Mucosa of descending colon (tissue), 3 donors: ENCODE results near the gene BEST2. TPM values are rescaled to one million over a fixed set of nuclear protein-coding genes. Genes with fewer than 3 reads are reported as not detected.
A peak's percentile ranks its signal among the peaks of the same experiment; 100 is the strongest.

Experiments
- ATAC-seq: fragments of 200-7000 bp; cut with Tn5 transposase; one replicate; pipeline ENCODE4 v1.9.1; 2020; ENCODE audit warnings: mild to moderate bottlenecking, moderate library complexity
- DNase-seq, 3 donors: peaks; one replicate each; pipeline ENCODE4 v3.0.0-alpha.2; 2020
- H3K36me3 ChIP-seq: fragments of 200-600 bp; one replicate; pipeline ENCODE4 v1.8.0; 2021; ENCODE audit warnings: low read depth, mild to moderate bottlenecking
- H3K4me1 ChIP-seq: fragments of 200-600 bp; one replicate; pipeline ENCODE4 v1.8.0; 2021; ENCODE audit warnings: low read depth, mild to moderate bottlenecking
- H3K4me3 ChIP-seq: fragments of 200-600 bp; one replicate; pipeline ENCODE4 v1.8.0; 2021; ENCODE audit warnings: mild to moderate bottlenecking
- H3K9me3 ChIP-seq: fragments of 200-600 bp; one replicate; pipeline ENCODE4 v1.8.0; 2021; ENCODE audit warnings: mild to moderate bottlenecking
- intact Hi-C, 2 donors: fragments of 100-400 bp; cut with DNase I in 1 of 2; cut with micrococcal nuclease in 1 of 2; formaldehyde crosslinking; loops; one replicate each; pipeline versions ENCODE4 v1.11.0 to v1.11.1; 2022; cut with DNase I, micrococcal nuclease
- microRNA-seq: library from miRNA; unstranded; fragments of <30 nt; microRNA quantifications from one replicate; pipeline ENCODE4, GENCODE V29; 2019
- total RNA-seq, 3 donors: library from RNA; stranded (reverse); fragmentation: NEBNext Ultra II Directional in 2 of 3; extraction: Animal tissue kit (Norgen Biotek cat#: 25700) in 2 of 3; gene quantifications; one replicate each; pipeline versions ENCODE4 v1.2.1 to v1.2.4, GENCODE V29; 2021 to 2023
- TF ChIP-seq, protein P1 (sequence below): fragments of 200-600 bp; IDR thresholded peaks from one replicate; pipeline ENCODE4 v1.8.0; 2022; ENCODE audit warnings: antibody characterized with exemption, mild to moderate bottlenecking
- donor health status: DM: no; HTN: no; CAD: no; lungs with moderate emphysema.
- donor health status: DM: no; HTN: no; CAD: no.
- donor health status: DM: no; HTN: yes; CAD: no.

Gene BEST2
- total RNA-seq, 3 donors from 2014 or later: 29.0 to 167 (median 32.2) TPM

DNA sequence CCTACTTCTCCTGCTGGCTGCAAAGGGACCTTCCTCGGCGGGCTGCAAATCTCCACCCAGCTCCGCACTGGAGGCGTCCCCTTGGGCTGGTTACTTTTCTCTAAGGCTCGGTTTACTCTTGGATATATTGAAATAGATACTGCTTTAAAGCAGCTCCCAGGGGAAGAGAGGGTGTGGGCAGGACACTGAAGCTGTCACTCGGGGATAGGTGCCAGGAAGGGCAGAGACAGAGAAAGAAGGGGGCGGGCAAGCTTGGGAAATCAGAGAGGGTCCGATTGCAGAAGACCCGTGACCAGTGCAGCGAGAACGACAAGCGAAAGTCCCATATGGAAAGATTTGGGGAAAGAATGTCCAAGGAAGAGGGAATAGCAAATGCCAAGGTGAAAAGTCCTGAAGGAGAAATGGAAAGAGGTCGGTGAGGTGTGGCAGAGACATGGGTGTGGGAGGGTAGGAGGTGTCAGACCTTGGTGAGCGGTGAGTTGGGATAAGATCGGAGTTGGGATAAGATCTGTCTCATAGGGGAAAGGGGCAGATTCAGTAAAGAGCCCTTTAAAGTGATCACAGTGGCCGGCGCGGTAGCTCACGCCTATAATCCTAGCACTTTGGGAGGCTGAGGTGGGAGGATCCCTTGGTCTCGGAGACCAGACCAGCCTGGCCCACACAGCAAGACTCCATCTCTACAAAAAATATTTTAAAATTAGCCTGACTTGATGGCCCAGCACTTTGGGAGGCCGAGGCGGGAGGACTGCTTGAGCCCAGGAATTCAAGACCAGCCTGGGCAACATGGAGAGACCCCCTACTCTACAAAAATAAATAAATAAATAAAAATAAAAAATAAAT lies 50.9 kb downstream of the BEST2 start:
- Histone ChIP-seq H3K36me3 (no peaks in the 10 kb centered on the region), H3K4me1 (peaks cover 16% of the 10 kb centered on the region), H3K4me3 (peak overlapping the region; percentile 82), H3K9me3 (no peaks in the 10 kb centered on the region)
- DNase-seq (peak in 2 of 3 donors; percentile 37 to 57), ATAC-seq (peak; percentile 24)
- intact Hi-C loops: no loop called here
- TF ChIP-seq, protein P1, sequence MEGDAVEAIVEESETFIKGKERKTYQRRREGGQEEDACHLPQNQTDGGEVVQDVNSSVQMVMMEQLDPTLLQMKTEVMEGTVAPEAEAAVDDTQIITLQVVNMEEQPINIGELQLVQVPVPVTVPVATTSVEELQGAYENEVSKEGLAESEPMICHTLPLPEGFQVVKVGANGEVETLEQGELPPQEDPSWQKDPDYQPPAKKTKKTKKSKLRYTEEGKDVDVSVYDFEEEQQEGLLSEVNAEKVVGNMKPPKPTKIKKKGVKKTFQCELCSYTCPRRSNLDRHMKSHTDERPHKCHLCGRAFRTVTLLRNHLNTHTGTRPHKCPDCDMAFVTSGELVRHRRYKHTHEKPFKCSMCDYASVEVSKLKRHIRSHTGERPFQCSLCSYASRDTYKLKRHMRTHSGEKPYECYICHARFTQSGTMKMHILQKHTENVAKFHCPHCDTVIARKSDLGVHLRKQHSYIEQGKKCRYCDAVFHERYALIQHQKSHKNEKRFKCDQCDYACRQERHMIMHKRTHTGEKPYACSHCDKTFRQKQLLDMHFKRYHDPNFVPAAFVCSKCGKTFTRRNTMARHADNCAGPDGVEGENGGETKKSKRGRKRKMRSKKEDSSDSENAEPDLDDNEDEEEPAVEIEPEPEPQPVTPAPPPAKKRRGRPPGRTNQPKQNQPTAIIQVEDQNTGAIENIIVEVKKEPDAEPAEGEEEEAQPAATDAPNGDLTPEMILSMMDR: no peak

DNA sequence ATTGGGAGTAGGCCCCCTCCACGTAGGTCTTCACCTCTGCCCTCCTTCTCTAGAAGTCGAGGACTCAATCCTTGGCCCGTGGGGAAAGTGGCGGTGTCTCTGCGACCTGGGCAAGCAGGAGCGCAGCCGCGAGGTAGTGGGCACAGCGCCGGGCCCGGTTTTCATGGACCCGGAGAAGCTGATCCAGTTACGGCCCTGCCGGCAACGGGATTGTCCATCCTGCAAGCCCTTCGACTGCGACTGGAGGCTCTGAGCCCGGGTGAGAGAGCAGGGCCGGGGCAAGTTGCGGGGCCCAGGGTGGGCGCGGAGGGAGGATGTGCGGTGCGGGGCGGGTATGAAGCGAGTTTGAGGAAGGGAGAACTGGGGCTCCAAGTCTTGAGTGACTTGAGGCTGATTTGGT lies 52.5 kb downstream of the BEST2 start:
- Histone ChIP-seq H3K4me1 (peaks cover 16% of the 10 kb centered on the region), H3K9me3 (no peaks in the 10 kb centered on the region), H3K4me3 (no peak overlapping the region), H3K36me3 (no peaks in the 10 kb centered on the region)
- DNase-seq: peak in 1 of 3 donors; percentile 60
- intact Hi-C loops: no loop called here
- ATAC-seq: no peak
- TF ChIP-seq, protein P1: no peak

DNA sequence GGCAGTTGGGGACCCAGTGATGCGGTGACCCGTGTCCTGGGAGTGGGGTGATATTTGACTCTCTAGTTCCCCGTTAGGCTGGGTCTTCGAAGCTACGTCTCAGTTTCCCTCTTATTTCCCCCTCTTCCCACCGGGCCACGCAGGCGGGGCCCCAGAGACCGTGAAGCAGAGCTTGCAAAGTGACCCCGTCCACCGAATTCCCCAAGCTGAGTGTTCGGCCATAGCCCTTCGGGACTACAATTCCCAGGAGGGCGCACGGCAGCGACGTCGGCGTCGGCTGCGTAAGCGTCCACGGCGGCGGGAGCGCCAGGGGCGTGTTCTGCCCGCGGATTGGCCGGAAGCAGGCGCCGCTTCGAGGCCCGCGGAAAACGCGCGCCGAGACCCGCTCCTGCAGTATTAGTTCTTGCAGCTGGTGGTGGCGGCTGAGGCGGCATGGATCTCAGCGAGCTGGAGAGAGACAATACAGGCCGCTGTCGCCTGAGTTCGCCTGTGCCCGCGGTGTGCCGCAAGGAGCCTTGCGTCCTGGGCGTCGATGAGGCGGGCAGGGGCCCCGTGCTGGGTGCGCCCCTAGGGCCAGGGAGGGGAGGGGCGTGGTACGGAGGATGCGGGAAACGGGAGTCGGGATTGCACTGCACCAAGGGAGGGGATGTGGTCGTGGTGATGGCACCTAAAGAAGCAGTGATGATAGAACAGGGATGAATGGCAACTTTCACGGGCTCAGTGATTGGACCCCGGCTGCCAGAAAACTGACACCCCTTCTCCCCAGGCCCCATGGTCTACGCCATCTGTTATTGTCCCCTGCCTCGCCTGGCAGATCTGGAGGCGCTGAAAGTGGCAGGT lies 54.9 kb downstream of the BEST2 start, which contains the start of gene RNASEH2A:
Gene RNASEH2A (plus strand): TSS at position 343 of the 840 bp plus-strand sequence. CDS start 90 bp downstream, at position 433.
- DNase-seq (peak; percentile 93), ATAC-seq (peak; percentile 87)
- H3K4me1 ChIP-seq: peaks cover 8% of the 10 kb centered on the region
- TF ChIP-seq, protein P1: no peak
- H3K4me3 ChIP-seq: peak within 1 kb of the TSS; percentile 20
- no peaks in the 10 kb centered on the region for H3K9me3 ChIP-seq
- intact Hi-C loops: no loop called here
- H3K36me3 ChIP-seq: no peaks in the 10 kb centered on the region

Small RNAs within 50 kb of the gene (microRNA-seq; reads per million reads assigned to microRNA genes)
- gene MIR5684: 0.70 reads per million

Other genes starting within 250 kb of the BEST2 start
- gene ZNF564, start 200.3 kb upstream of the BEST2 start, total RNA-seq: 10 to 100 TPM; 13.9 to 22.5 (median 21.2) TPM
- gene ZNF490, start 141.0 kb upstream of the BEST2 start, total RNA-seq: 10 to 100 TPM in 1 of 3 donors, 1 to 10 TPM in 2; 8.6 to 11.3 (median 8.8) TPM
- 10 to 100 TPM; 22.5 to 29.7 (median 26.9) TPM for gene ZNF791, start 140.9 kb upstream of the BEST2 start, total RNA-seq
- gene MAN2B1, start 85.0 kb upstream of the BEST2 start, total RNA-seq: 100 to 1,000 TPM in 1 of 3 donors, 10 to 100 TPM in 2; 92.7 to 104 (median 96.6) TPM
- gene WDR83, start 85.0 kb upstream of the BEST2 start, total RNA-seq: 10 to 100 TPM in 1 of 3 donors, 1 to 10 TPM in 2; 6.4 to 13.4 (median 7.4) TPM
- gene DHPS, start 69.9 kb upstream of the BEST2 start, total RNA-seq: 10 to 100 TPM; 71.4 to 91.4 (median 88.9) TPM
- gene GNG14, start 63.8 kb upstream of the BEST2 start, total RNA-seq: not detected
- 1 to 10 TPM; 6.0 to 8.9 (median 7.8) TPM for gene FBXW9, start 55.2 kb upstream of the BEST2 start, total RNA-seq
- 10 to 100 TPM; 48.9 to 73.3 (median 66.9) TPM for gene TNPO2, start 27.9 kb upstream of the BEST2 start, total RNA-seq
- 100 to 1,000 TPM; 122 to 164 (median 146) TPM for gene TRIR, start 17.1 kb upstream of the BEST2 start, total RNA-seq
- gene GET3, start 14.3 kb upstream of the BEST2 start, total RNA-seq: 10 to 100 TPM; 44.8 to 70.5 (median 50.0) TPM
- 10 to 100 TPM; 52.2 to 91.9 (median 69.0) TPM for gene HOOK2, start 23.8 kb downstream of the BEST2 start, total RNA-seq
- 100 to 1,000 TPM; 170 to 191 (median 191) TPM for gene JUNB, start 39.7 kb downstream of the BEST2 start, total RNA-seq
- 100 to 1,000 TPM; 225 to 266 (median 256) TPM for gene PRDX2, start 50.0 kb downstream of the BEST2 start, total RNA-seq
- 10 to 100 TPM in 1 of 3 donors, 1 to 10 TPM in 2; 1.5 to 10.4 (median 2.7) TPM for gene THSD8, start 50.3 kb downstream of the BEST2 start, total RNA-seq
- 10 to 100 TPM in 1 of 3 donors, 1 to 10 TPM in 2; 5.5 to 12.4 (median 6.5) TPM for gene RNASEH2A, start 54.8 kb downstream of the BEST2 start, total RNA-seq
- gene RTBDN, start 82.8 kb downstream of the BEST2 start, total RNA-seq: 1 to 10 TPM in 1 of 3 donors, under 1 TPM in 1, not detected in 1; 0.87 to 1.7 TPM
- gene MAST1, start 86.7 kb downstream of the BEST2 start, total RNA-seq: 1 to 10 TPM in 2 of 3 donors, under 1 TPM in 1; 0.69 to 4.1 (median 1.2) TPM
- 10 to 100 TPM; 22.8 to 31.8 (median 30.3) TPM for gene DNASE2, start 129.7 kb downstream of the BEST2 start, total RNA-seq
- not detected for gene KLF1, start 135.4 kb downstream of the BEST2 start, total RNA-seq
- gene GCDH, start 139.4 kb downstream of the BEST2 start, total RNA-seq: 10 to 100 TPM; 24.2 to 27.2 (median 24.7) TPM
- 1 to 10 TPM in 1 of 3 donors, not detected in 2; 1.2 TPM for gene SYCE2, start 167.5 kb downstream of the BEST2 start, total RNA-seq
- gene FARSA, start 181.9 kb downstream of the BEST2 start, total RNA-seq: 10 to 100 TPM; 44.1 to 54.0 (median 48.1) TPM
- 100 to 1,000 TPM; 433 to 945 (median 637) TPM for gene CALR, start 186.8 kb downstream of the BEST2 start, total RNA-seq
- 100 to 1,000 TPM in 1 of 3 donors, 10 to 100 TPM in 2; 76.4 to 117 (median 81.4) TPM for gene RAD23A, start 194.1 kb downstream of the BEST2 start, total RNA-seq
- 10 to 100 TPM in 2 of 3 donors, 1 to 10 TPM in 1; 10.0 to 16.4 (median 14.1) TPM for gene GADD45GIP1, start 205.4 kb downstream of the BEST2 start, total RNA-seq
- gene DAND5, start 217.8 kb downstream of the BEST2 start, total RNA-seq: 1 to 10 TPM in 1 of 3 donors, under 1 TPM in 1, not detected in 1; 0.34 to 1.1 TPM
- gene NFIX, start 243.7 kb downstream of the BEST2 start, total RNA-seq: 100 to 1,000 TPM in 1 of 3 donors, 10 to 100 TPM in 2; 59.4 to 238 (median 64.6) TPM